Right atrium auricular region (tissue), 2 donors: Measurements from ENCODE around the gene SRSF10. TPM values are rescaled to one million over a fixed set of nuclear protein-coding genes. Genes with fewer than 3 reads are reported as not detected.

Experiments
- DNase-seq: peaks from one replicate; pipeline ENCODE4 v3.0.0-alpha.2; 2019; ENCODE audit warnings: low spot score
- H3K27ac ChIP-seq, 2 donors: fragments of 200-600 bp; sonication (generic); 1 replicate in 1 of 2; 2 replicates in 1 of 2; pipeline ENCODE4 v1.5.1; 2016 to 2019
- H3K27me3 ChIP-seq, 2 donors: fragments of 200-600 bp; sonication (generic); one replicate each; pipeline versions ENCODE4 v1.5.1 to v1.6.0; 2017 to 2019
- H3K36me3 ChIP-seq: fragments of 200-600 bp; sonication (generic); one replicate; pipeline ENCODE4 v1.5.1; 2016
- H3K4me1 ChIP-seq, 2 donors: fragments of 200-600 bp; sonication (generic); one replicate each; pipeline versions ENCODE4 v1.5.1 to v1.6.0; 2017 to 2019
- H3K4me3 ChIP-seq, 2 donors: fragments of 200-600 bp; sonication (generic); 1 replicate in 1 of 2; 2 replicates in 1 of 2; pipeline ENCODE4 v1.5.1; 2017 to 2019; ENCODE audit warnings: mild to moderate bottlenecking in 1 of 2, moderate library complexity in 1 of 2
- H3K9me3 ChIP-seq, 2 donors: fragments of 200-600 bp; sonication (generic); one replicate each; pipeline ENCODE4 v1.5.1; 2019
- CTCF ChIP-seq, 2 donors: fragments of 200-600 bp; sonication (generic); IDR thresholded peaks; one replicate each; pipeline ENCODE4 v1.5.1; 2019; ENCODE audit warnings: antibody characterized with exemption in 2 of 2
- total RNA-seq, 2 donors: library from RNA; depleted of rRNA; stranded (reverse); fragments of >200 nt; gene quantifications; one replicate each; pipeline ENCODE4 v1.1.0, GENCODE V29; 2016

The SRSF10 gene
- total RNA-seq, 2 donors from 2014 or later: 38.6 to 43.1 TPM

DNA sequence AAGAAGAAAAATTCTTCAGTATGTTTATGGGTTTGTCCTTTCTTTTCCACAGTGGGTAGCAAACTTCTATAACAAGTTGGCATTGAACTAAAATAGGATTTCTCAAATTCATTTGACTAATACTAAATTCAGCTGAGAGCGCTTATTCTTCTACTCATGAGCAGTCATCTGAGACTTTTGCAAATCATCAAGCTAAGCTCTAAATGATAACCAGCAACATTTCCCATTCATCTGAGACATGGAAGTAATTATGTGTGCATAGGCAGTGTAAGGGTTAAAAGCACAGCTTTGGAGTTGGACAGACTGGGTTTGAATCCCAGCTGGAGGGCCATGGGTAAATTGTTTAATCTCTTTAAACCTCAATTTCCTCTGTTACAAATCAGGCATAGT lies 48.6 kb downstream of the SRSF10 start:
- H3K27me3 ChIP-seq: no peaks in the 10 kb centered on the region
- no peaks in the 10 kb centered on the region for H3K4me1 ChIP-seq
- H3K36me3 ChIP-seq: no peaks in the 10 kb centered on the region
- no peak for DNase-seq
- no peak for TF ChIP-seq CTCF (IDR thresholded peaks at IDR 0.05)
- no peak overlapping the region for H3K27ac ChIP-seq
- H3K4me3 ChIP-seq: no peak overlapping the region
- no peaks in the 10 kb centered on the region for H3K9me3 ChIP-seq

DNA sequence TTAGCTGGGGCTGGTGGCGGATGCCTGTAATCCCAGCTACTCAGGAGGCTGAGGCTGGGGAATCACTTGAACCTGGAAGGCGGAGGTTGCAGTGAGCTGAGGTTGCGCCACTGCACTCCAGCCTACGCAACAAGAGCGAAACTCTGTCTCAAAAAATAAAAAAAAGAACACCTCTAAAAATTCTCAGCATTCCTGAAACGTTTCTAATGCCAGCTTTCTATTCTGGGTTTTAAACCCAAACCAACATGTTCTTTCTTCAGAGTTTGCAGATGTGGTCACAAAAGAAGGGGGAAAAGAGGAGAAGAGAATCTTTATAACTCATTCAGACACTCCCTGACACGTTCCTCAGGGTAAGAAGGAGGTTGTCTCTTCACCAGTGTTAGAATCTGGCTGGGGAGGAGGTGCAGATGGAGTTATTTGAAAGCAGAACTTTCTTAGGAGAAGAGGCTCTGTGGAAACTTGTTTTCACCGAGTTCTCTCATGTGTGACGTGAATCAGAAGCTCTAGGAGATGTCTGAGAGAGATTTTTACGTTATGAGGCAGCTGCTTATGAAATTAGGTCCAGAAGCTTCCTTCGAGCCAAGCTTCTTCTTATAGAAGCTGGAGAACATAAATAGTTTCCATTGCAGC lies 49.2 kb downstream of the SRSF10 start:
- no peaks in the 10 kb centered on the region for H3K9me3 ChIP-seq
- no peak for TF ChIP-seq CTCF (IDR thresholded peaks at IDR 0.05)
- H3K27ac ChIP-seq: no peak overlapping the region
- no peaks in the 10 kb centered on the region for H3K4me1 ChIP-seq
- no peak for DNase-seq
- H3K4me3 ChIP-seq: no peak overlapping the region
- H3K27me3 ChIP-seq: no peaks in the 10 kb centered on the region
- H3K36me3 ChIP-seq: no peaks in the 10 kb centered on the region

DNA sequence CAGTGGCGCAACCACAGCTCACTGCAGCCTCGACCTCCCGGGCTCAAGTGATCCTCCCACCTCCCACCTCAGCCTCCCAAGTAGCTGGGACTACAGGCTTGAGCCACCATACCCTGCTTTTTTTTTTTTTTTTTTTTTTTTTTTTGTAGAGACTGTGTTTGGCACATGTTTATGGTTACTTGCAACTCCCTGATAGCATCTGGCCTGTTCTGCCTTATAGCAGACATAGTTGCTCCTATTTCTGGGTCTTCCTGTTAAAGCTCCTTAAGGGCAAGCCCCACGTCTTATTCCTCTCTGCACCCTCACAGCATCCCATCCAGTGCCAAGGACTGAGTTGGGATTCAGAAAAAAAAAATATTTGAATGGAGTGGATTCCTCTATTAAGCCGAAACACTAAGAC lies 49.9 kb downstream of the SRSF10 start:
- Histone ChIP-seq H3K27me3 (no peaks in the 10 kb centered on the region), H3K36me3 (no peaks in the 10 kb centered on the region), H3K9me3 (no peaks in the 10 kb centered on the region), H3K27ac (no peak overlapping the region), H3K4me1 (no peaks in the 10 kb centered on the region), H3K4me3 (no peak overlapping the region)
- DNase-seq: no peak
- no peak for TF ChIP-seq CTCF (IDR thresholded peaks at IDR 0.05)

- no peaks in the 10 kb centered on the region for H3K9me3 ChIP-seq
- H3K27ac ChIP-seq: no peak overlapping the region
- no peaks in the 10 kb centered on the region for H3K27me3 ChIP-seq
- peaks cover 0 to 4% of the 10 kb centered on the region in 2 donors for H3K4me1 ChIP-seq
- no peak for TF ChIP-seq CTCF (IDR thresholded peaks at IDR 0.05)
- H3K36me3 ChIP-seq: no peaks in the 10 kb centered on the region
- no peak overlapping the region for H3K4me3 ChIP-seq
- no peak for DNase-seq
These were observed 51.3 kb downstream of the SRSF10 start for GRCh38 chr1:23928789-23929188.

DNA sequence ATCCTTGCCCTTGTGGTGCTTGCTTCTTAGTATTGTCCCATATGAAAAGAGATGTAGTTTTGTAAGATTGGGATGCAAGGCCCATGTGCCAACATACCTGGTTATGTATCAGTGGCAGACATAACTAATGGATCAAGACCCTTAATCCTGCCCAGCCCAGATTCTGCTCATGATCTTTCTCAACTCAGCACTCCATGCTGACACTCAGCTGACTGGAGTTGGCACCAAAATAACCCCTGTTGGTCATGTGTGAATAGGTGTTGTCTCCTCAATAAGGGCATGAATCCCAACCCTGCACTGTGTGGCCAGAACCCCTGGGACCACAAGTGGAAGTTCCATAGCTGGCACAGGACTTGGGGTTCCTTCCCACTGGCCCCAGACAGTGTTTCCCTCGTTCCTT lies 53.0 kb downstream of the SRSF10 start:
- Histone ChIP-seq H3K4me3 (no peak overlapping the region), H3K27me3 (no peaks in the 10 kb centered on the region), H3K36me3 (no peaks in the 10 kb centered on the region), H3K9me3 (no peaks in the 10 kb centered on the region), H3K4me1 (peaks cover 0 to 4% of the 10 kb centered on the region in 2 donors), H3K27ac (no peak overlapping the region)
- TF ChIP-seq CTCF (IDR thresholded peaks at IDR 0.05): no peak
- no peak for DNase-seq

- DNase-seq: no peak
- Histone ChIP-seq H3K36me3 (no peaks in the 10 kb centered on the region), H3K4me3 (no peak overlapping the region), H3K4me1 (peaks cover 0 to 14% of the 10 kb centered on the region in 2 donors), H3K27me3 (no peaks in the 10 kb centered on the region), H3K9me3 (no peaks in the 10 kb centered on the region), H3K27ac (no peak overlapping the region)
- no peak for TF ChIP-seq CTCF (IDR thresholded peaks at IDR 0.05)
These were observed 54.8 kb downstream of the SRSF10 start for GRCh38 chr1:23925279-23925678.
